Kidney (tissue), 14 donors: ENCODE measurements around the gene PKMYT1. TPM values are rescaled to one million over a fixed set of nuclear protein-coding genes. Genes with fewer than 3 reads are reported as not detected.

Source experiments
- DNase-seq, 5 donors: peaks; one replicate each; pipeline ENCODE4 v3.0.0-alpha.2; 2013 to 2020
- FAIRE-seq: peaks from 2 replicates; lab custom pipeline; 2012; peaks lifted over from hg19 to GRCh38; lab: Jason Lieb, UNC
- H3K27ac ChIP-seq, 2 donors: one replicate each; pipeline ENCODE4 v1.7.0; 2013; ENCODE audit warnings: low read depth in 2 of 2, low read length in 2 of 2, inconsistent platforms in 1 of 2
- H3K27me3 ChIP-seq: one replicate; pipeline ENCODE4 v1.7.1; 2013; ENCODE audit warnings: low read length, inconsistent platforms; ENCODE audit not compliant: control insufficient read depth, insufficient read depth
- H3K36me3 ChIP-seq, 3 donors: one replicate each; pipeline versions ENCODE4 v1.7.0 to v1.7.1; 2013; ENCODE audit warnings: low read length in 3 of 3, control low read depth in 1 of 3, inconsistent platforms in 1 of 3; ENCODE audit not compliant: insufficient read depth in 3 of 3, control insufficient read depth in 2 of 3
- H3K4me1 ChIP-seq, 3 donors: one replicate each; pipeline versions ENCODE4 v1.7.0 to v1.7.1; 2013; ENCODE audit warnings: low read length in 3 of 3, inconsistent platforms in 1 of 3, low read depth in 1 of 3; ENCODE audit not compliant: control insufficient read depth in 2 of 3, insufficient read depth in 2 of 3
- H3K4me3 ChIP-seq, 3 donors: one replicate each; pipeline versions ENCODE4 v1.7.0 to v1.8.1; 2013; ENCODE audit warnings: low read length in 3 of 3, control low read depth in 1 of 3, inconsistent platforms in 1 of 3
- H3K9ac ChIP-seq, 3 donors: one replicate each; pipeline versions ENCODE4 v1.7.0 to v1.7.1; 2013; ENCODE audit warnings: low read length in 3 of 3, control low read depth in 1 of 3, inconsistent platforms in 1 of 3
- H3K9me3 ChIP-seq, 3 donors: one replicate each; pipeline versions ENCODE4 v1.7.0 to v1.7.1; 2013; ENCODE audit warnings: low read length in 3 of 3, control low read depth in 1 of 3, inconsistent platforms in 1 of 3; ENCODE audit not compliant: control insufficient read depth in 2 of 3, insufficient read depth in 1 of 3
- intact Hi-C: fragments of 100-400 bp; cut with DNase I; formaldehyde crosslinking; loops from one replicate; pipeline ENCODE4 v1.11.1; 2022
- polyA plus RNA-seq: library from polyadenylated mRNA; stranded (reverse); fragments of 350-450 nt; fragmentation: Illumina TruSeq; extraction: RNeasy Lipid Tissue Mini Kit (QIAGEN cat#74804); gene quantifications from one replicate; pipeline ENCODE4 v1.2.3, GENCODE V29; 2014; ENCODE audit warnings: low read depth, low replicate concordance; ENCODE audit not compliant: insufficient read depth
- total RNA-seq: library from RNA; stranded (reverse); fragmentation: NEBNext Ultra II Directional; extraction: Animal tissue kit (Norgen Biotek cat#: 25700); gene quantifications from one replicate; pipeline ENCODE4 v1.2.1, GENCODE V29; 2021
- TF ChIP-seq, protein P1 (sequence below): IDR thresholded peaks from 3 replicates; pipeline ENCODE4 v1.5.1; 2012; ENCODE audit warnings: mild to moderate bottlenecking, moderate library complexity, borderline replicate concordance; ENCODE audit not compliant: insufficient read depth; ENCODE audit errors: extremely low read depth
- donor health status: control.
- donor health status: control.
- donor health status: control.
- donor health status: control.
- donor health status: control.
- donor health status: DM: yes; HTN: yes; CAD: no.
- donor health status: Normal renal cell carcinoma (clear cell type).

The PKMYT1 gene
- total and polyA plus RNA-seq, 2 donors from 2014 or later: 0.97 to 2.2 TPM

DNA sequence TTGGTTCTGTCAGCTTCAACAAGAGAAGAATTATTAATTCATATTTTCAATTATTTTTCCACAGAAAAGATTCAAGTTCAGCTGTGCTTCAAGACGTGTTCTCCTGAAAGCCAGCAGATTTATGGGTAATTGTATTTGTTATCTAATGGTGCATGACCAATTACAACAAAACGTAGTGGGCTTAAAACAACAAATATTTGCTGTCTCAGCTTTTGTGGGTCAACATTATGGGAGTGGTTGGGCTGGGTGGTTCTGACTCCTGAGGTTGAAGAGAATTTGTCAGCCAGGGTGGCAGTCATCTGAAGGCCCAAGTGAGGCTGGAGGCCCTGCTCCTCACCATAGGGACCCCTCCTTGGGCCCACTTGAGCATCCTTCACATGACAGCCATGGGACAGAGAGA, 40.3 kb downstream of the PKMYT1 start:
- Histone ChIP-seq H3K4me1 (no peaks in the 10 kb centered on the region), H3K9ac (no peak overlapping the region), H3K9me3 (no peaks in the 10 kb centered on the region), H3K27ac (no peak overlapping the region), H3K4me3 (no peak overlapping the region), H3K36me3 (peaks cover 2 to 24% (median 5%) of the 10 kb centered on the region in 3 donors), H3K27me3 (no peaks in the 10 kb centered on the region)
- TF ChIP-seq, protein P1, sequence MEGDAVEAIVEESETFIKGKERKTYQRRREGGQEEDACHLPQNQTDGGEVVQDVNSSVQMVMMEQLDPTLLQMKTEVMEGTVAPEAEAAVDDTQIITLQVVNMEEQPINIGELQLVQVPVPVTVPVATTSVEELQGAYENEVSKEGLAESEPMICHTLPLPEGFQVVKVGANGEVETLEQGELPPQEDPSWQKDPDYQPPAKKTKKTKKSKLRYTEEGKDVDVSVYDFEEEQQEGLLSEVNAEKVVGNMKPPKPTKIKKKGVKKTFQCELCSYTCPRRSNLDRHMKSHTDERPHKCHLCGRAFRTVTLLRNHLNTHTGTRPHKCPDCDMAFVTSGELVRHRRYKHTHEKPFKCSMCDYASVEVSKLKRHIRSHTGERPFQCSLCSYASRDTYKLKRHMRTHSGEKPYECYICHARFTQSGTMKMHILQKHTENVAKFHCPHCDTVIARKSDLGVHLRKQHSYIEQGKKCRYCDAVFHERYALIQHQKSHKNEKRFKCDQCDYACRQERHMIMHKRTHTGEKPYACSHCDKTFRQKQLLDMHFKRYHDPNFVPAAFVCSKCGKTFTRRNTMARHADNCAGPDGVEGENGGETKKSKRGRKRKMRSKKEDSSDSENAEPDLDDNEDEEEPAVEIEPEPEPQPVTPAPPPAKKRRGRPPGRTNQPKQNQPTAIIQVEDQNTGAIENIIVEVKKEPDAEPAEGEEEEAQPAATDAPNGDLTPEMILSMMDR: no peak
- intact Hi-C loops: no loop called here
- FAIRE-seq: no peak
- DNase-seq: no peak

DNA sequence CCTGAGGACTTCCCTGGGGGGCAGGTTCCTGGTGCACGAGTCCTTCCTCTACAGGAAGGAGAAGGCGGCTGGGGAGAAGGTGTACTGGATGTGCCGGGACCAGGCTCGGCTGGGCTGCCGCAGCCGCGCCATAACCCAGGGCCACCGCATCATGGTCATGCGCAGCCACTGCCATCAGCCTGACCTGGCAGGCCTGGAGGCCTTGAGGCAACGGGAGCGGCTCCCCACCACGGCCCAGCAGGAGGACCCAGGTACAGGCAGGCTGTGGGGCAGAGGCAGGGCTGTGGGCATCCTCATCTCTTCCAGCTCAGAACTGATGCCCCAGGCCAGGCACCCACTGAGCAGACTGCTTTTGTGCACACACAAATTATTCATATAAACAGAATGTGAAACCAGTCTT, 42.0 kb downstream of the PKMYT1 start:
- Histone ChIP-seq H3K27me3 (no peaks in the 10 kb centered on the region), H3K9ac (no peak overlapping the region), H3K4me3 (no peak overlapping the region), H3K36me3 (peaks cover 2 to 24% (median 5%) of the 10 kb centered on the region in 3 donors), H3K27ac (no peak overlapping the region), H3K9me3 (no peaks in the 10 kb centered on the region), H3K4me1 (no peaks in the 10 kb centered on the region)
- TF ChIP-seq, protein P1: no peak
- intact Hi-C loops: no loop called here
- FAIRE-seq: no peak
- DNase-seq: no peak

GRCh38 chr16:2937170-2937569, 43.1 kb downstream of the PKMYT1 start:
- FAIRE-seq: no peak
- no peak overlapping the region for H3K27ac ChIP-seq
- H3K4me3 ChIP-seq: no peak overlapping the region
- no peak for DNase-seq
- intact Hi-C loops: no loop called here
- H3K27me3 ChIP-seq: no peaks in the 10 kb centered on the region
- no peak overlapping the region for H3K9ac ChIP-seq
- TF ChIP-seq, protein P1: no peak
- no peaks in the 10 kb centered on the region for H3K4me1 ChIP-seq
- peaks cover 2 to 20% (median 5%) of the 10 kb centered on the region in 3 donors for H3K36me3 ChIP-seq
- H3K9me3 ChIP-seq: no peaks in the 10 kb centered on the region

GRCh38 chr16:2936436-2937011, 43.7 kb downstream of the PKMYT1 start:
- Histone ChIP-seq H3K27me3 (no peaks in the 10 kb centered on the region), H3K27ac (no peak overlapping the region), H3K9ac (no peak overlapping the region), H3K36me3 (peaks cover 2 to 20% (median 5%) of the 10 kb centered on the region in 3 donors), H3K9me3 (no peaks in the 10 kb centered on the region), H3K4me3 (no peak overlapping the region), H3K4me1 (no peaks in the 10 kb centered on the region)
- FAIRE-seq (no peak), DNase-seq (no peak)
- intact Hi-C loops: no loop called here
- TF ChIP-seq, protein P1: no peak
